ENCODE measurements around the gene KRT80.
A peak's percentile ranks its signal among the peaks of the same experiment; 100 is the strongest.

KRT80 gene

GRCh38 chr12:52228931-52229330 is 37.1 kb upstream of the KRT80 start:
- DNase-seq (ENCODE audit: low spot score): peak; percentile 9

DNA sequence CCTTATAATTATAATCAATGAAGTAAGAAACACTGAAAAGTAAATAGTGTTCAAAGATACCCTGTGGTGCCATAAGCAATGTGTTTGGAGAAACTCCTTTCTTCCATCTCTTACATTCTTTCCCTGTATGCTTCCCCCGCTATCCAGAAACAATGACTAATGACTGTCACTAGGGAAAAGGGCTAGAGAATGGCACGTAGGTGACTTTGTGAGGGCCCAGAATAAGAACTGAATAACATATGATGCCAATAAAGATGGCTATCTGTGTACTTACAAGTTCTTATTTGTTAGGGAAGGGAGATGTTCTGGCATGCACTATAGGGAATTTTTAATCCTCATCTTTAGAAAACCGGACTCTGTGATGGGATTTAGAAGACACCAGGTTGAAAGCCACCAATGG is 36.6 kb upstream of the KRT80 start:
- no peak for DNase-seq (ENCODE audit: low spot score)

DNA sequence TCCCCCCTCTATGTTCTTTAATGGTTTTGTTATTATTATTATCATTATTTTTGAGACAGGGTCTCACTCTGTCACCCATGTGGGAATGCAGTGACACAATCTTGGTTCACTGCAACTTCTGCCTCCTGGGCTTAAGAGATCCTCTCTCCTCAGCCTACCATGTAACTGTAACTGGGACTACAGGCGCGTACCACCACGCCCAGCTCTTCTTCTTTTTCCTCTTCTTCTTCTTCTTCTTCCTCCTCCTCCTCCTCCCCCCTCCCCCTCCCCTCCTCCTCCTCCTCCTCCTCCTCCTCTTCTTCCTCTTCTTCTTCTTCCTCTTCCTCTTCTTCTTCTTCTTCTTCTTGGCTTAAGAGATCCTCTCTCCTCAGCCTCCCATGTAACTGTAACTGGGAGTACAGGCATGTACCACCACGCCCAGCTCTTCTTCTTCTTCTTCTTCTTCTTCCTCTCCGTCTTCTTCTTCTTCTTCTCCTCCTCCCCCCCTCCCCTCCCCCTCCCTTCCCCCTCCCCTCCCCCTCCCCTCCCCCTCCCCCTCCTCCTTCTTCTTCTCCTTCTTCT is 35.9 kb upstream of the KRT80 start:
- DNase-seq (ENCODE audit: low spot score): peak; percentile 14

GRCh38 chr12:52226446-52226845 is 34.6 kb upstream of the KRT80 start:
- no peak for DNase-seq (ENCODE audit: low spot score)

- DNase-seq (ENCODE audit: low spot score): no peak
These were observed 33.9 kb upstream of the KRT80 start for GRCh38 chr12:52225752-52226151.

GRCh38 chr12:52224151-52224550 is 32.3 kb upstream of the KRT80 start:
- DNase-seq (ENCODE audit: low spot score): no peak

GRCh38 chr12:52223406-52224039 is 31.7 kb upstream of the KRT80 start:
- DNase-seq (ENCODE audit: low spot score): no peak

- no peak for DNase-seq (ENCODE audit: low spot score)
These were observed 30.9 kb upstream of the KRT80 start for GRCh38 chr12:52222692-52223091.

GRCh38 chr12:52221912-52222457 is 30.2 kb upstream of the KRT80 start:
- DNase-seq (ENCODE audit: low spot score): no peak

- DNase-seq (ENCODE audit: low spot score): no peak
These were observed 29.4 kb upstream of the KRT80 start for GRCh38 chr12:52221070-52221781.

GRCh38 chr12:52220477-52220876 is 28.7 kb upstream of the KRT80 start:
- DNase-seq (ENCODE audit: low spot score): no peak

DNA sequence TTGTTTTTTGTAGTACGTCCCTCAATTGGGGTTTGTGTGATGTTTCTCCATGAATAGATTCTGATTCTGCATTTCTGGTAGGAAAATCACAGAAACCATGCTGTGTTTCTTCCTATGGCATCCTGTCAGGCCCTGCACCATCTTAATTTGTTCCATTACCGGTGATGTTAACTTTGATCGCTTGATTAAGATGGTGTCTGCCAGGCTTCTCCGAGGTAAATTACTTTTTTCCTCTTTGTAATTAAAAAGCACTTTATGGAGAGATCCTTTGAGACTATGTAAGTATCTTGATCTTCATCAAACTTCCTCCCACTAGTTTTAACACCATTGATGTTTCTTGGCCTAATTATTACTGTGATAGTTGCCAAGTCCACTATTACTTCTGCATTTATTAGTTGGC is 26.2 kb upstream of the KRT80 start:
- DNase-seq (ENCODE audit: low spot score): no peak

- no peak for DNase-seq (ENCODE audit: low spot score)
These were observed 25.4 kb upstream of the KRT80 start for GRCh38 chr12:52217223-52217622.

- DNase-seq (ENCODE audit: low spot score): no peak
These were observed 25.0 kb upstream of the KRT80 start for GRCh38 chr12:52216807-52217206.

GRCh38 chr12:52216100-52216499 is 24.3 kb upstream of the KRT80 start:
- no peak for DNase-seq (ENCODE audit: low spot score)

GRCh38 chr12:52215587-52216031 is 23.8 kb upstream of the KRT80 start:
- DNase-seq (ENCODE audit: low spot score): no peak

- DNase-seq (ENCODE audit: low spot score): no peak
These were observed 22.6 kb upstream of the KRT80 start for GRCh38 chr12:52214421-52214802.

DNA sequence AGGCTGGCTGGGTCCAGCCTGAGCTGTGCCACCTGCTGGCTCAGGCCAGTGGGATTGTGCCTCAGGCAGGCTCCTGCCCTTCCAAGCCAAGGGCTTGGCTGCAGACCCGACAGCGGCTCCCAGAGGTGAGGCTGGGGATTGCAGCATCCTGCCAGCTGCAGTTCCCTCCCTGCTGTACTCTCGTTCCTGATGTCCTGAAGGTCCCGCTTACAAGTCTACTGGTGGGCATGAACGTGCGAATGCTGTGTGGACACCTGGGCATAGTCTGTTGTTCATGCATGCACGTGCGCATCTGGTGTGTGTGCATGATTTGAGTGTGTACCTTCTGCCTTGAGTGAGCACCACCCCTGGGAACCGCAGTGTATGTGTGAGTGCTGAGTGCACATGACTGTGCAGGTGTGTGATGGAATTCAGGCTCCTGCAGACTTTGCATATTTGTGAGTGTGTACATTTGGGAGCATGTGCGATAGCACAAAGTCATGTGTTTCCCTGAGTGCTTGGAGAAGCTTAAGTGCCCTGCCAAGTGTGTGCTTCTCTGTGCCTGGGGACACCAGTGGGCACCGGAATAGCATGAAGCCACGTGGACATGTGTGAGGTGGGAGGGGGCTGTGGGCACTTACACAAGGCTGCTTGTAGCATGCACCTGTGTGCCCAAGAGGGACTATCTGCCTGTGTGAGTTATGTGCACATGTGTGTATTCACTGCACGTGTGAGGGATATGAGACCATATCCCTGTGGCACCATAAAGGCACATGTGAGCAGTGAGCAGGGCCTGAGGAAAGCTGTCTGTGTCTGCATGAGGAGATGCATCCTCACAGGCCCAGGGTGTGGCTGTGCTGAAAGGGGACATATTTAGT is 22.0 kb upstream of the KRT80 start:
- DNase-seq (ENCODE audit: low spot score): peak; percentile 83

- no peak for DNase-seq (ENCODE audit: low spot score)
These were observed 21.1 kb upstream of the KRT80 start for GRCh38 chr12:52212701-52213563.

- DNase-seq (ENCODE audit: low spot score): no peak
These were observed 20.1 kb upstream of the KRT80 start for GRCh38 chr12:52211716-52212585.

Data from left forelimb (tissue), 1 donor.